Astrocyte (in vitro differentiated cells and primary cell): Measurements from ENCODE around the gene IMPDH2. TPM values are rescaled to one million over a fixed set of nuclear protein-coding genes. Genes with fewer than 3 reads are reported as not detected.

Experiments
- DNase-seq: peaks from one replicate; pipeline ENCODE4 v3.0.0-alpha.2; 2010; ENCODE audit warnings: low read depth
- FAIRE-seq: peaks from 2 replicates; lab custom pipeline; 2011; peaks lifted over from hg19 to GRCh38; lab: Jason Lieb, UNC
- H2AFZ ChIP-seq: 2 replicates; pipeline ENCODE4 v1.6.0; 2012; ENCODE audit warnings: low read depth, low read length, inconsistent platforms
- H3K27ac ChIP-seq: 2 replicates; pipeline ENCODE4 v1.5.1; 2011; ENCODE audit warnings: low read depth, low read length, inconsistent platforms
- H3K27me3 ChIP-seq: 2 replicates; pipeline ENCODE4 v1.6.0; 2011; ENCODE audit warnings: low read length, inconsistent platforms; ENCODE audit not compliant: insufficient read depth
- H3K36me3 ChIP-seq: 2 replicates; pipeline ENCODE4 v1.5.1; 2011; ENCODE audit warnings: low read length, inconsistent platforms; ENCODE audit not compliant: insufficient read depth
- H3K4me1 ChIP-seq: 2 replicates; pipeline ENCODE4 v1.5.1; 2011; ENCODE audit warnings: low read length, inconsistent platforms; ENCODE audit not compliant: insufficient read depth
- H3K4me2 ChIP-seq: 2 replicates; pipeline ENCODE4 v1.6.0; 2012; ENCODE audit warnings: low read length, inconsistent platforms
- H3K4me3 ChIP-seq: 2 replicates; pipeline ENCODE4 v1.5.1; 2011; ENCODE audit warnings: low read depth, mild to moderate bottlenecking, low read length, inconsistent platforms; ENCODE audit not compliant: insufficient read depth
- H3K79me2 ChIP-seq: 2 replicates; pipeline ENCODE4 v1.6.0; 2012; ENCODE audit warnings: mild to moderate bottlenecking, low read length, inconsistent platforms; ENCODE audit not compliant: insufficient read depth
- H3K9ac ChIP-seq: 2 replicates; pipeline ENCODE4 v1.6.0; 2012; ENCODE audit warnings: mild to moderate bottlenecking, low read length, inconsistent platforms
- H3K9me3 ChIP-seq: 2 replicates; pipeline ENCODE4 v1.5.1; 2012; ENCODE audit warnings: low read depth, mild to moderate bottlenecking, low read length, inconsistent platforms; ENCODE audit not compliant: insufficient read depth
- H4K20me1 ChIP-seq: 2 replicates; pipeline ENCODE4 v1.6.0; 2012; ENCODE audit warnings: low read length, inconsistent platforms; ENCODE audit not compliant: insufficient read depth
- H3K27ac Mint-ChIP-seq: one replicate; pipeline ENCODE4 v1.8.0; 2021; ENCODE audit warnings: mild to moderate bottlenecking, mixed read lengths; ENCODE audit not compliant: unreplicated experiment
- H3K27me3 Mint-ChIP-seq: one replicate; pipeline ENCODE4 v1.8.0; 2021; ENCODE audit warnings: low read depth, mixed read lengths; ENCODE audit not compliant: unreplicated experiment
- H3K36me3 Mint-ChIP-seq: one replicate; pipeline ENCODE4 v1.8.0; 2021; ENCODE audit warnings: low read depth, mixed read lengths; ENCODE audit not compliant: unreplicated experiment
- H3K4me1 Mint-ChIP-seq: one replicate; pipeline ENCODE4 v1.8.0; 2021; ENCODE audit warnings: low read depth, mixed read lengths; ENCODE audit not compliant: unreplicated experiment
- H3K4me3 Mint-ChIP-seq: one replicate; pipeline ENCODE4 v1.8.0; 2021; ENCODE audit warnings: mild to moderate bottlenecking, moderate library complexity, mixed read lengths; ENCODE audit not compliant: unreplicated experiment
- H3K9me3 Mint-ChIP-seq: one replicate; pipeline ENCODE4 v1.8.0; 2021; ENCODE audit warnings: mild to moderate bottlenecking, mixed read lengths; ENCODE audit not compliant: unreplicated experiment
- EZH2 ChIP-seq: IDR thresholded peaks from 2 replicates; pipeline ENCODE4 v1.6.1; 2012; ENCODE audit warnings: mild to moderate bottlenecking, low read length, inconsistent platforms; ENCODE audit not compliant: insufficient read depth
- total RNA-seq: library from RNA; stranded (reverse); gene quantifications from 2 replicates; pipeline ENCODE4 v1.2.1, GENCODE V29; 2021
- TF ChIP-seq, protein P1 (sequence below): IDR thresholded peaks from 2 replicates; pipeline ENCODE4 v1.5.1; 2011; ENCODE audit warnings: low read depth, mild to moderate bottlenecking, inconsistent platforms, low read length, moderate library complexity; ENCODE audit not compliant: insufficient read depth

The IMPDH2 gene
- total RNA-seq, 1 donor from 2014 or later: 119 TPM

DNA sequence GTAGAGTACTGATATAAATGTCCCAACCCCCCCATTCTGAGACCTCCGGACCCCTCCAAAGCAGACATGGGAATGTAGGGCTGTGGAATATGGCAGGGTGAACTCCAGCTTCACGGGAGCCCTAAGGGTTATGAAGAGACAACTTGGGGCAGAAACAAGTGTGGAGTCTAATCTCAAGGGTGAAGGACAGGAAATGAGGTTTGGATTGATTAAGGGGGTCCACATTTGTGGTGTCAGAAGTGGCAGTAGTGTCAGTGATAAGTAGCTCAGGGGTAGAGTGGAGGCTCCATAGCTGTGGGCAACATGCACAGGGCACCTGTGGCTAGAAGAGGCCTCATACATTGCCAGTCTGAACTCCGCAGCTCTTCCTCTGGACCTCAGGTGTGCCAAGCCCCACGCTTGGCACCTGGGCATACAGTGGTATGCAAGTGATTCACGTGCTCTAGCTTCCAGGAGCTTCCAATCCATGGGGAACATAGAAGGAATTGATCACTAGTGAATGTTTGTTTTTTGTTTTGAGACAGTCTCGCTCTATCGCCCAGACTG lies 43.3 kb downstream of the IMPDH2 start:
- H3K9me3 Mint-ChIP-seq: no peaks in the 10 kb centered on the region
- no peak overlapping the region for H3K27ac ChIP-seq
- peaks cover 19% of the 10 kb centered on the region for H3K36me3 ChIP-seq
- H4K20me1 ChIP-seq: peaks cover 19% of the 10 kb centered on the region
- peaks cover 16% of the 10 kb centered on the region for H3K36me3 Mint-ChIP-seq
- peaks cover 19% of the 10 kb centered on the region for H3K4me1 Mint-ChIP-seq
- peak overlapping the region; percentile 3 for H3K4me3 Mint-ChIP-seq
- H3K4me3 ChIP-seq: no peak overlapping the region
- TF ChIP-seq, protein P1, sequence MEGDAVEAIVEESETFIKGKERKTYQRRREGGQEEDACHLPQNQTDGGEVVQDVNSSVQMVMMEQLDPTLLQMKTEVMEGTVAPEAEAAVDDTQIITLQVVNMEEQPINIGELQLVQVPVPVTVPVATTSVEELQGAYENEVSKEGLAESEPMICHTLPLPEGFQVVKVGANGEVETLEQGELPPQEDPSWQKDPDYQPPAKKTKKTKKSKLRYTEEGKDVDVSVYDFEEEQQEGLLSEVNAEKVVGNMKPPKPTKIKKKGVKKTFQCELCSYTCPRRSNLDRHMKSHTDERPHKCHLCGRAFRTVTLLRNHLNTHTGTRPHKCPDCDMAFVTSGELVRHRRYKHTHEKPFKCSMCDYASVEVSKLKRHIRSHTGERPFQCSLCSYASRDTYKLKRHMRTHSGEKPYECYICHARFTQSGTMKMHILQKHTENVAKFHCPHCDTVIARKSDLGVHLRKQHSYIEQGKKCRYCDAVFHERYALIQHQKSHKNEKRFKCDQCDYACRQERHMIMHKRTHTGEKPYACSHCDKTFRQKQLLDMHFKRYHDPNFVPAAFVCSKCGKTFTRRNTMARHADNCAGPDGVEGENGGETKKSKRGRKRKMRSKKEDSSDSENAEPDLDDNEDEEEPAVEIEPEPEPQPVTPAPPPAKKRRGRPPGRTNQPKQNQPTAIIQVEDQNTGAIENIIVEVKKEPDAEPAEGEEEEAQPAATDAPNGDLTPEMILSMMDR: no peak
- no peak for TF ChIP-seq EZH2
- no peak overlapping the region for H3K27ac Mint-ChIP-seq
- H3K27me3 ChIP-seq: no peaks in the 10 kb centered on the region
- peaks cover 8% of the 10 kb centered on the region for H3K79me2 ChIP-seq
- H3K9me3 ChIP-seq: no peaks in the 10 kb centered on the region
- H3K4me1 ChIP-seq: peaks cover 13% of the 10 kb centered on the region
- no peaks in the 10 kb centered on the region for H3K27me3 Mint-ChIP-seq
- H3K4me2 ChIP-seq: no peak overlapping the region
- DNase-seq: no peak
- H3K9ac ChIP-seq: no peak overlapping the region
- FAIRE-seq: no peak
- no peak overlapping the region for H2AFZ ChIP-seq

DNA sequence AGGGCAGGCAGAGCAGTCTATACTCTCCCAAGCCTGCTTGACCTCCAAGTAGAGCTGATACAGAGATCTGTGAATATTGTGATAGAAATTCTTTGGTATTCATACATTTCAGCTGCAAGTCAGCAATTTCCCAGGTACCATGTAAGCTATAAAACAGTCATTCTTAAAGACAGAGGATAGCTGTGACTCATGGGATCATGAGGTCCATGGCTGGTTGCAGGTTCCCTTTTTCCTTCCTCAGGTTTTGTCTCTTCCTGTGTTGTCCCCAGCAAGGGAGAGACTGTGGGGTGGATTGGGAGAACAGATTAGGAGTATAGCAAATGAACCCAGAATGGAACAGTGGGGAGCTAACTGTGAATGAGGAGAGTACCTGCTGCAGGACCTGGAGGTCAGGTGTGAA lies 44.5 kb downstream of the IMPDH2 start:
- H3K27me3 Mint-ChIP-seq: no peaks in the 10 kb centered on the region

DNA sequence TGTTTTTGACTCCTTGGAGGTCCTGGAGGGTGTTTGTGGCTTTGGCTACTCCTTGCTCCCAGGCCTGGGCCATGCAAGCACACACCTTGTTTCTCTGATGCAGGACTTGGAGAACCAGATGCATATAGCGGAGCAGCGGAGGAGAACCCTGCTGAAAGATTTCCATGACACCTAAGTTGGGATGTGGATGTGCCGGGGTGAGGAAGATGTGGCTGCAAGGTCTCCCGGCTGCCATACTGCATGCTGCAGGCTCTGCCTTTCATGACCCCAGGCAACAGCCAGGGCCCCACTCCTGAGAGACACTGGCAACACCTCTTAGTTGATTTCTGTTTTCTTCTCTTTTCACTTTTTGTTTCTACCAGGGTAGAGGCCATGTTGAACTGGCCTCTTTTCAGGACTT lies 46.1 kb downstream of the IMPDH2 start:
- Mint-ChIP-seq H3K27me3 (no peaks in the 10 kb centered on the region), H3K27ac (no peak overlapping the region), H3K4me3 (no peak overlapping the region), H3K36me3 (peaks cover 28% of the 10 kb centered on the region), H3K9me3 (no peaks in the 10 kb centered on the region), H3K4me1 (peaks cover 9% of the 10 kb centered on the region)
- Histone ChIP-seq H4K20me1 (peaks cover 19% of the 10 kb centered on the region), H3K4me3 (no peak overlapping the region), H2AFZ (no peak overlapping the region), H3K36me3 (peaks cover 36% of the 10 kb centered on the region), H3K9me3 (no peaks in the 10 kb centered on the region), H3K4me2 (no peak overlapping the region), H3K79me2 (no peaks in the 10 kb centered on the region), H3K9ac (no peak overlapping the region), H3K4me1 (no peaks in the 10 kb centered on the region), H3K27ac (no peak overlapping the region), H3K27me3 (no peaks in the 10 kb centered on the region)
- TF ChIP-seq, protein P1: no peak
- TF ChIP-seq EZH2: no peak
- FAIRE-seq (no peak), DNase-seq (no peak)

More for the DNA sequence above, 44.5 kb downstream of the IMPDH2 start:
- H3K4me3 ChIP-seq: no peak overlapping the region
- Mint-ChIP-seq H3K4me3 (no peak overlapping the region), H3K27ac (no peak overlapping the region), H3K36me3 (peaks cover 23% of the 10 kb centered on the region), H3K4me1 (peaks cover 17% of the 10 kb centered on the region), H3K9me3 (no peaks in the 10 kb centered on the region)
- peaks cover 28% of the 10 kb centered on the region for H3K36me3 ChIP-seq
- H3K4me2 ChIP-seq: no peak overlapping the region
- DNase-seq: no peak
- TF ChIP-seq, protein P1: no peak
- H3K27ac ChIP-seq: no peak overlapping the region
- no peak overlapping the region for H3K9ac ChIP-seq
- no peak for FAIRE-seq
- H3K9me3 ChIP-seq: no peaks in the 10 kb centered on the region
- H2AFZ ChIP-seq: no peak overlapping the region
- H4K20me1 ChIP-seq: peaks cover 19% of the 10 kb centered on the region
- H3K79me2 ChIP-seq: no peaks in the 10 kb centered on the region
- peaks cover 8% of the 10 kb centered on the region for H3K4me1 ChIP-seq
- H3K27me3 ChIP-seq: no peaks in the 10 kb centered on the region
